DOHH2 (cell line): ENCODE results near the gene SNHG17.

Source experiments
- H3F3A ChIP-seq: fragments of 200-600 bp; sonication (generic), shearing (Covaris generic); 2 replicates; pipeline ENCODE4 v1.6.0; 2016; ENCODE audit warnings: antibody characterized with exemption, mild to moderate bottlenecking; ENCODE audit not compliant: control insufficient read depth, insufficient read depth
- H3K27ac ChIP-seq: fragments of 200-600 bp; sonication (generic); 2 replicates; pipeline ENCODE4 v1.5.1; 2014; ENCODE audit warnings: low read depth, mild to moderate bottlenecking, low read length, moderate library complexity
- H3K27me3 ChIP-seq: fragments of 200-600 bp; sonication (generic); 2 replicates; pipeline ENCODE4 v1.6.1; 2014; ENCODE audit warnings: mild to moderate bottlenecking, low read length, mixed read lengths; ENCODE audit not compliant: control insufficient read depth
- H3K36me3 ChIP-seq: fragments of 200-600 bp; sonication (generic); 2 replicates; pipeline ENCODE4 v1.6.1; 2014; ENCODE audit warnings: mild to moderate bottlenecking, low read length, moderate library complexity, mixed read lengths; ENCODE audit not compliant: control insufficient read depth
- H3K4me1 ChIP-seq: fragments of 200-600 bp; sonication (generic); 2 replicates; pipeline ENCODE4 v1.6.1; 2014; ENCODE audit warnings: mild to moderate bottlenecking, low read length, mixed read lengths; ENCODE audit not compliant: control insufficient read depth
- H3K4me2 ChIP-seq: fragments of 200-600 bp; sonication (generic); 2 replicates; pipeline ENCODE4 v1.6.0; 2014; ENCODE audit warnings: mild to moderate bottlenecking, low read length, moderate library complexity
- H3K4me3 ChIP-seq: fragments of 200-600 bp; sonication (generic); 2 replicates; pipeline ENCODE4 v1.5.1; 2014; ENCODE audit warnings: mild to moderate bottlenecking, low read length, mixed read lengths
- H3K79me2 ChIP-seq: fragments of 200-600 bp; sonication (generic); 2 replicates; pipeline ENCODE4 v1.6.1; 2014; ENCODE audit warnings: mild to moderate bottlenecking, low read length, mixed read lengths; ENCODE audit not compliant: control insufficient read depth
- H3K9me2 ChIP-seq: fragments of 200-600 bp; sonication (generic); replicated peaks from 2 replicates; pipeline ENCODE4 v1.6.1; 2014; ENCODE audit warnings: mild to moderate bottlenecking, low read length, mixed read lengths; ENCODE audit not compliant: control insufficient read depth
- H3K9me3 ChIP-seq: fragments of 200-600 bp; sonication (generic); 2 replicates; pipeline ENCODE4 v1.6.1; 2014; ENCODE audit warnings: antibody characterized with exemption, low read length, mixed read lengths; ENCODE audit not compliant: control insufficient read depth, insufficient read depth
- H4K20me1 ChIP-seq: fragments of 200-600 bp; sonication (generic); 2 replicates; pipeline ENCODE4 v1.6.0; 2014; ENCODE audit warnings: low read depth, mild to moderate bottlenecking, antibody characterized with exemption, low read length, moderate library complexity; ENCODE audit not compliant: control insufficient read depth, insufficient read depth
- CTCF ChIP-seq: fragments of 200-600 bp; sonication (generic); IDR thresholded peaks from one replicate; pipeline ENCODE4 v1.5.1; 2014; ENCODE audit warnings: antibody characterized with exemption, mild to moderate bottlenecking, low read depth, low read length; ENCODE audit not compliant: poor library complexity, severe bottlenecking
- EZH2phosphoT487 ChIP-seq: fragments of 200-600 bp; sonication (generic); IDR thresholded peaks from 2 replicates; pipeline ENCODE4 v1.6.1; 2017; ENCODE audit warnings: borderline replicate concordance, mild to moderate bottlenecking, antibody characterized with exemption, low read length, moderate library complexity, mixed read lengths

The SNHG17 gene

GRCh38 chr20:38377039-38377685, 58.0 kb downstream of the SNHG17 start:
- Histone ChIP-seq H3K9me2 (no peaks in the 10 kb centered on the region), H4K20me1 (no peaks in the 10 kb centered on the region), H3F3A (no peaks in the 10 kb centered on the region), H3K36me3 (no peaks in the 10 kb centered on the region), H3K4me2 (no peak overlapping the region), H3K27ac (no peak overlapping the region), H3K27me3 (peaks cover 9% of the 10 kb centered on the region), H3K4me1 (no peaks in the 10 kb centered on the region), H3K79me2 (no peaks in the 10 kb centered on the region), H3K4me3 (no peak overlapping the region), H3K9me3 (no peaks in the 10 kb centered on the region)
- no peak for TF ChIP-seq EZH2phosphoT487
- no peak for TF ChIP-seq CTCF

GRCh38 chr20:38373898-38374297, 61.2 kb downstream of the SNHG17 start:
- Histone ChIP-seq H3K9me2 (no peaks in the 10 kb centered on the region), H3K27me3 (peaks cover 16% of the 10 kb centered on the region), H3K4me1 (no peaks in the 10 kb centered on the region), H3K4me2 (no peak overlapping the region), H3K79me2 (no peaks in the 10 kb centered on the region), H3K36me3 (no peaks in the 10 kb centered on the region), H3K4me3 (no peak overlapping the region), H3K27ac (no peak overlapping the region), H4K20me1 (no peaks in the 10 kb centered on the region), H3F3A (no peaks in the 10 kb centered on the region), H3K9me3 (no peaks in the 10 kb centered on the region)
- TF ChIP-seq CTCF (no peak), EZH2phosphoT487 (no peak)

- Histone ChIP-seq H3F3A (no peaks in the 10 kb centered on the region), H3K4me1 (no peaks in the 10 kb centered on the region), H3K9me2 (no peaks in the 10 kb centered on the region), H3K4me3 (no peak overlapping the region), H4K20me1 (no peaks in the 10 kb centered on the region), H3K27me3 (peaks cover 16% of the 10 kb centered on the region), H3K9me3 (no peaks in the 10 kb centered on the region), H3K79me2 (no peaks in the 10 kb centered on the region), H3K27ac (no peak overlapping the region), H3K4me2 (no peak overlapping the region), H3K36me3 (no peaks in the 10 kb centered on the region)
- TF ChIP-seq EZH2phosphoT487 (no peak), CTCF (no peak)
Observed at GRCh38 chr20:38373231-38373867, 61.8 kb downstream of the SNHG17 start.
